Mesothelial cell of epicardium (in vitro differentiated cells): ENCODE data around the gene MEGF11. TPM values are rescaled to one million over a fixed set of nuclear protein-coding genes. Genes with fewer than 3 reads are reported as not detected.

Experiments used
- DNase-seq, 2 experiments: peaks; one replicate each; pipeline ENCODE4 v3.0.0; 2021; ENCODE audit warnings: low spot score in 2 of 2; ENCODE audit not compliant: unreplicated experiment in 2 of 2
- H3K27ac Mint-ChIP-seq: 2 replicates; pipeline ENCODE4 v1.8.0; 2021; ENCODE audit warnings: mixed read lengths
- H3K27me3 Mint-ChIP-seq: 2 replicates; pipeline ENCODE4 v1.8.0; 2021; ENCODE audit warnings: low read depth, mixed read lengths
- H3K36me3 Mint-ChIP-seq: 2 replicates; pipeline ENCODE4 v1.8.0; 2021; ENCODE audit warnings: mixed read lengths
- H3K4me1 Mint-ChIP-seq: 2 replicates; pipeline ENCODE4 v1.8.0; 2021; ENCODE audit warnings: mixed read lengths
- H3K4me3 Mint-ChIP-seq: 2 replicates; pipeline ENCODE4 v1.8.0; 2021; ENCODE audit warnings: mild to moderate bottlenecking, moderate library complexity, mixed read lengths
- H3K9me3 Mint-ChIP-seq: 2 replicates; pipeline ENCODE4 v1.8.0; 2021; ENCODE audit warnings: mixed read lengths
- total RNA-seq: library from RNA; stranded (reverse); gene quantifications from 3 replicates; pipeline ENCODE4 v1.2.1, GENCODE V29; 2021
- TF ChIP-seq, protein P1 (sequence below): fragments of 200-600 bp; sonication (generic); IDR thresholded peaks from one replicate; pipeline ENCODE4 v1.5.0; 2021; ENCODE audit warnings: antibody characterized with exemption; ENCODE audit not compliant: unreplicated experiment

MEGF11 gene
- 1.2 to 3.7 TPM (median 1.5 TPM) in 3 replicates for total RNA-seq

DNA sequence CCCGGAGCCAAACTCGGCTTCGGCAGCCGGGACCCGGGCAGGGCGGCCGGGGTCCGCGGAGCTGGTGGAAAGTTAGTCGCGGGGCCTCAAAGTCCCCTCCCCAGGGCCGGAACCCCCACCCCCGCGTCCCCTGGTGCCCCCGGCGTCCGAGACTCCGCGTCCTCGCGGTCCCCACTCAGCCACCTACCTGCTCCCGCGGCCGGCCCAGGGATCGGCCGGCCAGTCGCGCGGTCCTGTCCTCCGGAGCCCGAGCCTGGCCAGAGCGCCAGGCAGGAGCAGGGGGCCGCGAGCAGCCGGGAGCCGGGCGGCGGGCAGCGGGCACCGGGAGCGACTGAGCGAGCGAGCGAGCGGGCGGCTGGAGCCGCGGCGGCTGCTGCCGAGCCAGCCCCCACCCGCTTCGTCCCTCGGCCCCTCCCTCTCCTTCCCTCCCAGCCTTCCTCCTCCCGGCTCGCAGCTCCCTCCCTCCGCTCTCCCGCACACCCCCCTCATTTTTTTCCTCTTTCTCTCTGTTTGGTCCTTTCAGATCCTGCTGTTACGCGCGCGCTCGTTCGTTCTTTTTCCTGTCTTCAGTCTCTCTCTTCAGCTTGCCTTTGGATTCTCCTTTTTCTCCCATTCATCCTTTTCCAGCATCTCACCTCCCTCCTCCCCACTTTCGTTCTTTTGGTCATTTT is at the start of gene MEGF11:
Gene MEGF11 (minus strand): TSS at position 333 of the 671 bp plus-strand sequence. CDS start 125,347 bp downstream, outside the sequence.
- peak in 1 of 2 experiments; percentile 52 for DNase-seq
- H3K36me3 Mint-ChIP-seq, result no peaks in the 10 kb centered on the region
- peaks cover 13% of the 10 kb centered on the region for H3K4me1 Mint-ChIP-seq
- peak within 1 kb of the TSS; percentile 69 for H3K4me3 Mint-ChIP-seq
- H3K27ac Mint-ChIP-seq, result no peak within 1 kb of the TSS
- H3K9me3 Mint-ChIP-seq, result no peaks in the 10 kb centered on the region
- TF ChIP-seq, protein P1, sequence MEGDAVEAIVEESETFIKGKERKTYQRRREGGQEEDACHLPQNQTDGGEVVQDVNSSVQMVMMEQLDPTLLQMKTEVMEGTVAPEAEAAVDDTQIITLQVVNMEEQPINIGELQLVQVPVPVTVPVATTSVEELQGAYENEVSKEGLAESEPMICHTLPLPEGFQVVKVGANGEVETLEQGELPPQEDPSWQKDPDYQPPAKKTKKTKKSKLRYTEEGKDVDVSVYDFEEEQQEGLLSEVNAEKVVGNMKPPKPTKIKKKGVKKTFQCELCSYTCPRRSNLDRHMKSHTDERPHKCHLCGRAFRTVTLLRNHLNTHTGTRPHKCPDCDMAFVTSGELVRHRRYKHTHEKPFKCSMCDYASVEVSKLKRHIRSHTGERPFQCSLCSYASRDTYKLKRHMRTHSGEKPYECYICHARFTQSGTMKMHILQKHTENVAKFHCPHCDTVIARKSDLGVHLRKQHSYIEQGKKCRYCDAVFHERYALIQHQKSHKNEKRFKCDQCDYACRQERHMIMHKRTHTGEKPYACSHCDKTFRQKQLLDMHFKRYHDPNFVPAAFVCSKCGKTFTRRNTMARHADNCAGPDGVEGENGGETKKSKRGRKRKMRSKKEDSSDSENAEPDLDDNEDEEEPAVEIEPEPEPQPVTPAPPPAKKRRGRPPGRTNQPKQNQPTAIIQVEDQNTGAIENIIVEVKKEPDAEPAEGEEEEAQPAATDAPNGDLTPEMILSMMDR, result no peak
- H3K27me3 Mint-ChIP-seq, result peaks cover 92% of the 10 kb centered on the region

DNA sequence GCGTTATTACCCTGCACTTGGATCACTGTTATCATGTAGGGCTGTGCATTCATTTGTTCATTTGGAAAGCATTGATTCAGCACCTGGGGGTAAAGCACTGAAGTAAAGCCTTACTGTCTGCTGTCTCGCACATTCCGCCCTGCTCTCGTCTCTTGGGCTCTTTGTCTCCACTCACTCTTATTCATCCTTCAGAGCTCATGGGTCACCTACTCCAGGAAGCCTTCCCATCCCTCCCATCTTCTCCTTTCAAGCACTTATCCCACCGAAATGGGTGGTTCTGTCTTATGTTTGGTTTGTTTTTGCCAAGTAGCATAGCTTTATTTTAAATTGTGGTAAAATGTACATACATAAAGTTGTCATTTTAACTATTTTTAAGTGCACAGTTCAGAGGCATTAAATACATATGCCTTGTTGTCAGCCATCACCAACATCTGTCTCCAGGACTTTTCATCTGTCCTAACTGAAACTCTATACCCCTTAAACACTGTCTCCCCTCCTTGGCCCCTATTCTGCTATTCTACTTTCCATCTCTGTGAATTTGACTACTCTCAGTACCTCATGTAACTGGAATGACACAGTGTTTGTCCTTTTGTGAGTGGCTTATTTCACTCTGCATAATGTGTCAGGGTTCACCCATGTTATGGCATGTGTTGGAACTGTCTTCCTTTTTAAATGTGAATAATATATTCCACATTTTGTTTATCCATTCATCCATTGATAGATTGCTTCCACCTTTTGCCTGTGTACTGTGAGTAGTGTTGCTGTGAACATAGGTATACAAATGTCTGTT is 49.1 kb upstream of the MEGF11 start:
- Mint-ChIP-seq H3K27me3 (no peaks in the 10 kb centered on the region), H3K9me3 (no peaks in the 10 kb centered on the region), H3K27ac (no peak overlapping the region), H3K36me3 (peaks cover 18% of the 10 kb centered on the region), H3K4me1 (no peaks in the 10 kb centered on the region), H3K4me3 (no peak overlapping the region)
- TF ChIP-seq, protein P1, result no peak
- DNase-seq, result no peak

DNA sequence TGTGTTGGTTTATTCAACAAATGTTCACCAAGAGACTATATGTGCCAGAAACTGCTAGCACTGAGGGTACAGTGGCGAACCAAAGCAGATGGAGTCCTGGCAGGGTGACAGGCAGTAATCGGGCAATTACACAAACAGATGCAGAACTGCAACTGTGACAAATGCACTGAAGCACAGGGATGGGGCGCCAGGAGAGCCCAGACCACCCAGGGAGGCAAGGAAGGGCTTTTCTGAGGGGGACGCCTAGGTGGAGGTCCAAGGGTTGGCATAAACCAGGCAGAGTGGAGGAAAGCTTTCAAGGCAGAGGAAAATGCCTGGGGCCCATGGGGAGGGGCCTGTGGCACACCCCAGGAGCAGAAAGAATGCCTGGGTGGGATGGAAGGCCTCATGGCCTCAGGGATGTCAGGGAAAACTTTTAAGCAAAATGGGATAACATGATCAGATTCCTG is 45.3 kb upstream of the MEGF11 start:
- Mint-ChIP-seq H3K4me1 (peaks cover 22% of the 10 kb centered on the region), H3K27me3 (no peaks in the 10 kb centered on the region), H3K4me3 (no peak overlapping the region), H3K9me3 (no peaks in the 10 kb centered on the region), H3K36me3 (peaks cover 23% of the 10 kb centered on the region), H3K27ac (no peak overlapping the region)
- TF ChIP-seq, protein P1, result no peak
- no peak for DNase-seq

DNA sequence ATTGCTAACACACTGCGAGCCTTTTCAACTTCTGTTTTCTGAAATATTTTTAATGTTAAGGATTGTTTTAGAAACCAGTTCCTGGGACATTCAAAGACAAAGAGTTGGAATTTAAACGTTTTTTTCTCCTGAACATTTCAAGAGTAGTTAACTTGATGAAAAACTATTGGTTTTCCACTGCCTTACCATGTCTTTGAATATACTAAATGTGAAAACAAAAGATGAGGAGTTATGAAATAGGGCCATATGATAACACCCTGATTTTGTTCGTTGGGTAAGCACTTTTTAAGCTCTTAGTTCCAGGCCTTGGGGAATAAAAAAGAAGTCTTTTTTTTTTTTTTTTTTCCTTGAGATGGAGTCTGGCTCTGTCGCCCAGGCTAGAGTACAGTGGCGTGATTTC is 42.6 kb upstream of the MEGF11 start:
- H3K4me1 Mint-ChIP-seq, result peaks cover 34% of the 10 kb centered on the region
- peaks cover 23% of the 10 kb centered on the region for H3K36me3 Mint-ChIP-seq
- no peaks in the 10 kb centered on the region for H3K9me3 Mint-ChIP-seq
- TF ChIP-seq, protein P1, result no peak
- no peak overlapping the region for H3K4me3 Mint-ChIP-seq
- no peak for DNase-seq
- no peak overlapping the region for H3K27ac Mint-ChIP-seq
- H3K27me3 Mint-ChIP-seq, result no peaks in the 10 kb centered on the region

DNA sequence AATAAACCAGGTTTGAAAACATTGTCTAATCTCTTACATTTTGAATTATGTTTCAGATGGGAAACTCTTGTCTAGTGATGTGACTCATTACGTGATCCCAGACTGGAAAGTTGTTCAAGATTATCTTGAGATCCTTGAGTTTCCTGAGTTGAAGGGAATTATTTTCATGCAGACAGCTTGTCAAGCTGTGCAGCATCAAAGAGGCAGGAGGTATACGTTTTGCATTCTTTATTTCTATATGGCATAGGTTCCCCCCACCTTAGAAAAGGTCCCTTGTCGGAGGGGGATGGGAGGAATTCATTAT is 41.3 kb upstream of the MEGF11 start:
- H3K36me3 Mint-ChIP-seq, result peaks cover 18% of the 10 kb centered on the region
- DNase-seq, result no peak
- peak overlapping the region; percentile 96 for H3K27ac Mint-ChIP-seq
- TF ChIP-seq, protein P1, result no peak
- H3K9me3 Mint-ChIP-seq, result no peaks in the 10 kb centered on the region
- peaks cover 34% of the 10 kb centered on the region for H3K4me1 Mint-ChIP-seq
- H3K4me3 Mint-ChIP-seq, result peak overlapping the region; percentile 76
- H3K27me3 Mint-ChIP-seq, result no peaks in the 10 kb centered on the region
